ENCODE results near the gene CAPN5.

Gene CAPN5

DNA sequence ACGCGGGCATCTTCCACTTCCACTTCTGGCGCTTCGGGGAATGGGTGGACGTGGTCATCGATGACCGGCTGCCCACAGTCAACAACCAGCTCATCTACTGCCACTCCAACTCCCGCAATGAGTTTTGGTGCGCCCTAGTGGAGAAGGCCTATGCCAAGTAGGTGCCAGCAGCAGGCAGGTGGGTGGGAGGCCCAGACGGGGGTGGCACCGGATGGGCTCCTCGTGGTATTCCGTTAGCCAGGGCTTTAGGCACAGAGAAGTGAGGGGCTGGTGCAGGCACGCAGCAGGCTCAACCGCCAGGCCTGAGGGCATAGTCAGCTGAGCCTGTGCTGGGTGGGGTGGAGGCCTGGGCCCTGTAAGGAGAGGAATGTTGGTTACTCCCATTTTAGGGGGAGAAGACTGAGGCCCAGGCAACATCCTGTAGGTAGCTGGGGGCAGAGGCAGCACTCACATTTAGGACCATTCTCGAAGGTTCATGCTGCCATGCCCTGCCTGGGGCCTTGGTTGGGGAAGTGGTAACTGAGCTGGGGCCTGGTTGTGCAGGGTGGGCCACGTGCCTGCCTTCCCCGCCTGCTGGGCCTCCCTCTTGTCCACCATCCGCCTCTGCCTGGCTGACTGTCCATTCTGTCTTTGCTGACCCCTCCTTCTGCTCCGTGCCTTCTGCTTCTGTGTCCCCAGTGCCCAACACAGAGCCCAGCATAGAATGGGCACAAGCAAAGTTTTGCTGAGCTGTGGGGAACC lies 46.0 kb downstream of the CAPN5 start:
- no peaks in the 10 kb centered on the region for H3K9me3 Mint-ChIP-seq
- no peak overlapping the region for H3K4me3 Mint-ChIP-seq
- H3K4me1 Mint-ChIP-seq = peaks cover 8 to 11% of the 10 kb centered on the region in 2 donors
- no peak overlapping the region for H3K27ac Mint-ChIP-seq
- DNase-seq (no peak), ATAC-seq (replicated peaks) (no peak)
- no peaks in the 10 kb centered on the region for H3K36me3 Mint-ChIP-seq
- no peaks in the 10 kb centered on the region for H3K27me3 Mint-ChIP-seq

DNA sequence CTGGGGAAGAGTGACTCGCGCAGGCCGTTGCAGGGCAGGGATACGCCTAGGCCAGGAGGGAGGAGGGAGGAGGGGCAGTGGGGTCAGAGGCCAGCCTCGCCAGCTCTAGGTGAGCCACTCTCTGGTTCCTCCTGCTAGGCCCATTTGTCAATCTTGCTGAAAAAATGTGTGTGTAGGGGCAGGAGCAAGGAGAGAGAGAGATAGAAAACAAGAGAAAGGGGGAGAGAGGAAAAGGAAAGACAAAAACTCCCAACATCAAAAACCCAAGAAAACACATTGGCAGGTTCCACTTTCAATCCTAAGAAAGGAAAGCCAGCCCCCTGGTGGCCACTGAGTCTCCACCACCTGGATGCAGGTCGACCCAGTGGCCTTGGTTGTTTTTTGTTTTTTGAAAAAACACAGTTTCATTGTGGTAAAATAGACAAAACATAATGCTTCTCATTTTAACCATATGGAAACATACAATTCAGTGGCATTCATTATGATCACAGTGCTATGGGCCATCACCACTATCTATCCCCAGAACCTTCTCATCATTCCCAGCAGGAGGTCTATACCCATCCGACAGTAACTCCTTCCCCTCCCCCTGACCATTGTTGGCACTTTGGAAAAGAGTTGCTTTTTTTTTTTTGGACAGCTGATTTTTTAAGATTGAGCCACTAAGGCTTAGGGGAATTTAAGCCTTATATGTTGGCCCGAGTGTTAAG lies 46.8 kb downstream of the CAPN5 start:
- no peak overlapping the region for H3K4me3 Mint-ChIP-seq
- no peaks in the 10 kb centered on the region for H3K9me3 Mint-ChIP-seq
- no peaks in the 10 kb centered on the region for H3K27me3 Mint-ChIP-seq
- ATAC-seq (replicated peaks) (peak in 1 of 2 donors; percentile 43), DNase-seq (no peak)
- H3K36me3 Mint-ChIP-seq = no peaks in the 10 kb centered on the region
- H3K4me1 Mint-ChIP-seq = peaks cover 8 to 11% of the 10 kb centered on the region in 2 donors
- no peak overlapping the region for H3K27ac Mint-ChIP-seq

DNA sequence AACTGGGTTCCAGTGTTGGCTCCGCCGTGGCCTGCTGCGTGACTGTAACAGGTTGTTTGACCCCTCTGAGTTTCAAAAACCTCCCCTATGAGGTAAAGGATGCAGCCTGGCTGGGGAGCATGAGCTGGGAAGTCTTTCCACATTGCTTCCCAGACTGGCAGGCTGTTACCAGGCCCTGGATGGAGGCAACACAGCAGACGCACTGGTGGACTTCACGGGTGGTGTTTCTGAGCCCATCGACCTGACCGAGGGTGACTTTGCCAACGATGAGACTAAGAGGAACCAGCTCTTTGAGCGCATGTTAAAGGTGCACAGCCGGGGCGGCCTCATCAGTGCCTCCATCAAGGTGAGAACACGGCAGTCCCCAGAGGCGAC lies 47.3 kb downstream of the CAPN5 start:
- no peaks in the 10 kb centered on the region for H3K27me3 Mint-ChIP-seq
- DNase-seq = no peak
- H3K27ac Mint-ChIP-seq = no peak overlapping the region
- no peaks in the 10 kb centered on the region for H3K36me3 Mint-ChIP-seq
- H3K9me3 Mint-ChIP-seq = no peaks in the 10 kb centered on the region
- ATAC-seq (replicated peaks) = no peak
- H3K4me3 Mint-ChIP-seq = no peak overlapping the region
- H3K4me1 Mint-ChIP-seq = peaks cover 8 to 11% of the 10 kb centered on the region in 2 donors

DNA sequence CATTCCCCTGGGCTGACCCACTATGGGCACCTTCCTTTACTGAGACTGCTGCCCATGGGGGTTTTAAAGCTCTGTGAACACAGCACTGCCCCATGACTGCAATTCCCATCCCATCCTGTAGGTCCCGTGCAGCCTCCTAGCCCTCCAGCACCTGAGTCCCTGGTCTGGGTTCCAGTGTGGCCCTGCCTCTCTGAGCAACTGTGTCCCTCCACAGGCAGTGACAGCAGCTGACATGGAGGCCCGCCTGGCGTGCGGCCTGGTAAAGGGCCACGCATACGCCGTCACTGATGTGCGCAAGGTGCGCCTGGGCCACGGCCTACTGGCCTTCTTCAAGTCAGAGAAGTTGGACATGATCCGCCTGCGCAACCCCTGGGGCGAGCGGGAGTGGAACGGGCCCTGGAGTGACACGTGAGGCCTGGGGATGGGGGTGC lies 48.4 kb downstream of the CAPN5 start:
- ATAC-seq (replicated peaks) (peak in 1 of 2 donors; percentile 41), DNase-seq (no peak)
- Mint-ChIP-seq H3K27me3 (no peaks in the 10 kb centered on the region), H3K9me3 (no peaks in the 10 kb centered on the region), H3K4me3 (no peak overlapping the region), H3K27ac (no peak overlapping the region), H3K36me3 (no peaks in the 10 kb centered on the region), H3K4me1 (peaks cover under 1 to 4% of the 10 kb centered on the region in 2 donors)

DNA sequence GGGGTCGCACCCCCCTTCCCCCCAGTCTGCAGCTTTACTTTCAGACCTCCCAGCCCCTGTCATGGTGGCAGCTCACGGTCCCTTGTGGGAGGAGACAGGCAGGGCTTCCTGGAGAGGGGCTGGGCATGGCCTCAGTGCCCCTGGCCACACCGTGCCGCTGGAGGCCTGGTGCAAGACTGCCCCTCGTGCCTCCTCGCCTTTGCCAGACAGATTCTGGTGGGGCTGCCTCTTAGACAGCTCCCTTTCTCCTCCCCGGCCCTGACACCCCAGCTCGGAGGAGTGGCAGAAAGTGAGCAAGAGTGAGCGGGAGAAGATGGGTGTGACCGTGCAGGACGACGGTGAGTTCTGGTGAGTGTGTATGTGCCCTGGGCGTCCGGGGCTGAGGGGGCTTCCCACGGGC lies 49.2 kb downstream of the CAPN5 start:
- no peak for DNase-seq

DNA sequence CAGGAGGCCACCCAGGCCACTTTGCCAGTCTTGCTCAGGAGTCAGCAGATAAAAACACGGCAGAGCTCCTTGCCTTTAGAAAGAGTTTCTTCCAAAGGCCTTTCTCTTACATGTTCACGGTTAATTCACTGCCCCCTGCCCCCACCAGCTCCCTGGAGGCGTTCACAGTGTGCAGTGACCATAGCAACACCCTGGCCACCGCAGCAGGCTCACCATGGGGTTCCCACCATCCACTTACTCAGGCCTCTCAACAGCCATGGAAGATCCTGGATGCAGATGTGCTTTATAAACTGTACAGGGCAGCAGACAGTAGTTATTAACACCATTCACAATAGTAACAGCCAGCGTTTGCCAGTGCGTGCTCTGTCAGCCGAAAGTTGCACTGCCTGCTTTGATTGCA lies 50.7 kb downstream of the CAPN5 start:
- no peak overlapping the region for H3K27ac Mint-ChIP-seq
- H3K4me3 Mint-ChIP-seq = no peak overlapping the region
- DNase-seq (no peak), ATAC-seq (replicated peaks) (no peak)
- no peaks in the 10 kb centered on the region for H3K9me3 Mint-ChIP-seq
- peaks cover 0 to 4% of the 10 kb centered on the region in 2 donors for H3K4me1 Mint-ChIP-seq
- H3K27me3 Mint-ChIP-seq = no peaks in the 10 kb centered on the region
- no peaks in the 10 kb centered on the region for H3K36me3 Mint-ChIP-seq

More for the DNA sequence above, 49.2 kb downstream of the CAPN5 start:
- no peaks in the 10 kb centered on the region for H3K9me3 Mint-ChIP-seq
- no peak overlapping the region for H3K4me3 Mint-ChIP-seq
- H3K27me3 Mint-ChIP-seq = no peaks in the 10 kb centered on the region
- no peaks in the 10 kb centered on the region for H3K36me3 Mint-ChIP-seq
- H3K27ac Mint-ChIP-seq = no peak overlapping the region
- ATAC-seq (replicated peaks) = no peak
- H3K4me1 Mint-ChIP-seq = peaks cover 0 to 4% of the 10 kb centered on the region in 2 donors

DNA sequence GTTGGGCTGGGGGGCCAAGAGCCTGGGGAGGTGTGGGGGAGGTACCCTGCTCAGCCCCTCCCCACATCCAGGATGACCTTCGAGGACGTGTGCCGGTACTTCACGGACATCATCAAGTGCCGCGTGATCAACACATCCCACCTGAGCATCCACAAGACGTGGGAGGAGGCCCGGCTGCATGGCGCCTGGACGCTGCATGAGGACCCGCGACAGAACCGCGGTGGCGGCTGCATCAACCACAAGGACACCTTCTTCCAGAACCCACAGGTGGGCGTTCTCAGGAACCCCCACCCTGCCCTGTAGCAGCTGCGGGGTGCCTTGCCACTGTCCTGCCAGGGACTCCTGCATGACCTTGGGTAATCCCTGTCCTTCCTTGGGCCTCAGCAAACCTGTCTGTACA lies 51.3 kb downstream of the CAPN5 start:
- no peaks in the 10 kb centered on the region for H3K36me3 Mint-ChIP-seq
- peaks cover 0 to 4% of the 10 kb centered on the region in 2 donors for H3K4me1 Mint-ChIP-seq
- no peak overlapping the region for H3K4me3 Mint-ChIP-seq
- no peak overlapping the region for H3K27ac Mint-ChIP-seq
- no peaks in the 10 kb centered on the region for H3K27me3 Mint-ChIP-seq
- ATAC-seq (replicated peaks) = no peak
- DNase-seq = no peak
- H3K9me3 Mint-ChIP-seq = no peaks in the 10 kb centered on the region

DNA sequence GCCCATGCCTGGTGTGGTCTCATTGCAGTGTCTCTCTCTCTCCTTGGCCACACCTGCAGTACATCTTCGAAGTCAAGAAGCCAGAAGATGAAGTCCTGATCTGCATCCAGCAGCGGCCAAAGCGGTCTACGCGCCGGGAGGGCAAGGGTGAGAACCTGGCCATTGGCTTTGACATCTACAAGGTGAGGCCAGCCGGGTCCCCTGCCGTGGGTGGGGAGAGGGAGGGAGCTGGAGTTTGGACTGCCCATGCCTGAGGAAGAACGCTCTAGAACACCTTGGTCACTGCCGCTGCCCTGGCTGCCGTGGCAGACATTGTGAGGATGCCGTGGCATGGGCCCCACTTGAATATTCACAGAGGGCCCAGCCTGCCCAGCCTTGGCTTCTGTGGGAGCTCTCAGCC lies 52.2 kb downstream of the CAPN5 start:
- H3K9me3 Mint-ChIP-seq = no peaks in the 10 kb centered on the region
- ATAC-seq (replicated peaks) = no peak
- H3K27ac Mint-ChIP-seq = no peak overlapping the region
- H3K36me3 Mint-ChIP-seq = no peaks in the 10 kb centered on the region
- DNase-seq = no peak
- no peaks in the 10 kb centered on the region for H3K4me1 Mint-ChIP-seq
- H3K27me3 Mint-ChIP-seq = no peaks in the 10 kb centered on the region
- H3K4me3 Mint-ChIP-seq = no peak overlapping the region

DNA sequence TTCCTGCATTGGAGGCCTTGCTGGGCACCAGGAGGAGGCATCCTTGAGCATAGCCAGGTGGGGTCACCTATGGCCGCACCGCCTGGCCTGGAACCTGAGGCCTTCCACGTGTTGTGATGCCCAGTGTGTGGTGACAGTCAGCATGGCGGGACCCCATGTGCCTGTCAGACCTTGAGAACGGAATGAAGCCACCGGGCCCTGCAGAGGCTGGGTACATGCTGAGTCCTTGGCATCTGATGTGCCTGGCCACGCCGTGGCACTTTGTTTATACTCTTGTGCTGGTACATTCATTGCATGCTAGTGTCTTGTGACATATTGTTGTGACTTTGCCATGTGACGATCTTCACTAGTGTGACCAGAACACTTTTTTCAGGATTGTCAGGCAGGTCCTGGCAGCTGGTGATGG lies 52.8 kb downstream of the CAPN5 start:
- no peak for ATAC-seq (replicated peaks)
- no peak overlapping the region for H3K27ac Mint-ChIP-seq
- no peaks in the 10 kb centered on the region for H3K4me1 Mint-ChIP-seq
- H3K4me3 Mint-ChIP-seq = no peak overlapping the region
- no peaks in the 10 kb centered on the region for H3K36me3 Mint-ChIP-seq
- no peak for DNase-seq
- H3K9me3 Mint-ChIP-seq = no peaks in the 10 kb centered on the region
- no peaks in the 10 kb centered on the region for H3K27me3 Mint-ChIP-seq

DNA sequence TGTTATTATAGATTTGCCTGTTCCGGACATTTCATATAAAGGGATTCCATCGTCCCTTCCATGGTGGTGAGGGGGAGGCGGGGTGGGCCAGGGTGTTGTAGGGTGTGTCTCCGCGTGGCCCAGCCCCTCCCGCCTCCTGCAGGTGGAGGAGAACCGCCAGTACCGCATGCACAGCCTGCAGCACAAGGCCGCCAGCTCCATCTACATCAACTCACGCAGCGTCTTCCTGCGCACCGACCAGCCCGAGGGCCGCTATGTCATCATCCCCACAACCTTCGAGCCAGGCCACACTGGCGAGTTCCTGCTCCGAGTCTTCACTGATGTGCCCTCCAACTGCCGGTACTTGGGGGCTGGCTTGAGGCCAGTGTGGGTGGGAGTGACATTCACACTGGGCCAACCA lies 53.8 kb downstream of the CAPN5 start:
- Mint-ChIP-seq H3K36me3 (no peaks in the 10 kb centered on the region), H3K4me1 (no peaks in the 10 kb centered on the region), H3K9me3 (no peaks in the 10 kb centered on the region), H3K27me3 (no peaks in the 10 kb centered on the region), H3K27ac (no peak overlapping the region), H3K4me3 (no peak overlapping the region)
- DNase-seq = no peak
- ATAC-seq (replicated peaks) = no peak

DNA sequence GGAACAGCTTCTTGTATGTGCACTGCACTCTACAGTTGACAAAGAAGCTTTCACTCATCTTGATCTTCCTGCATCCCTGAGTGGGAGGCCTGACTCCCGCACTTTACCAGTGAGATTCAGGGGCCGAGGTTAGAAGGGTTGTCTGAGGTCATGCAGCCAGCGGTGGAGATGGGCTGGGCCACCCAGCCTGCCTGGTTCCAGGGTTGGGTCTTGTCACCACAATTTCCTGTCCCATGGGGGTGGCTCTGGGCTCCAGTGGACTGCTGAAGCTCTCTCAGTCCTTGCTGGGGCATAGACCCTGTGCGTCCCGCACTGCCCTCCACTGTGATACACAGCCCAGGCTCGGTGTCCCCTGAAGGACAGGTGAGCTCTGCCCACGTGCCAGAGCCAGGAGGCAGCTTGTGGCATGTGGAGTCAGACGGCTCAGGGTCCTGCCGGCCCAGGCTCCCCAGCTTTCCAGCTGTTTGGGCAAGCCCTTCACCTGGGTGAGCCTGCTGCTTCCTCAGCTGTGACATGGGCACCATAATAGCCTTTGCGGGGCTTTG lies 54.4 kb downstream of the CAPN5 start:
- Mint-ChIP-seq H3K36me3 (no peaks in the 10 kb centered on the region), H3K4me1 (peaks cover under 1% of the 10 kb centered on the region in 2 donors), H3K9me3 (no peaks in the 10 kb centered on the region), H3K27me3 (peaks cover 2 to 3% of the 10 kb centered on the region in 2 donors), H3K27ac (no peak overlapping the region), H3K4me3 (no peak overlapping the region)
- no peak for ATAC-seq (replicated peaks)
- DNase-seq = no peak

DNA sequence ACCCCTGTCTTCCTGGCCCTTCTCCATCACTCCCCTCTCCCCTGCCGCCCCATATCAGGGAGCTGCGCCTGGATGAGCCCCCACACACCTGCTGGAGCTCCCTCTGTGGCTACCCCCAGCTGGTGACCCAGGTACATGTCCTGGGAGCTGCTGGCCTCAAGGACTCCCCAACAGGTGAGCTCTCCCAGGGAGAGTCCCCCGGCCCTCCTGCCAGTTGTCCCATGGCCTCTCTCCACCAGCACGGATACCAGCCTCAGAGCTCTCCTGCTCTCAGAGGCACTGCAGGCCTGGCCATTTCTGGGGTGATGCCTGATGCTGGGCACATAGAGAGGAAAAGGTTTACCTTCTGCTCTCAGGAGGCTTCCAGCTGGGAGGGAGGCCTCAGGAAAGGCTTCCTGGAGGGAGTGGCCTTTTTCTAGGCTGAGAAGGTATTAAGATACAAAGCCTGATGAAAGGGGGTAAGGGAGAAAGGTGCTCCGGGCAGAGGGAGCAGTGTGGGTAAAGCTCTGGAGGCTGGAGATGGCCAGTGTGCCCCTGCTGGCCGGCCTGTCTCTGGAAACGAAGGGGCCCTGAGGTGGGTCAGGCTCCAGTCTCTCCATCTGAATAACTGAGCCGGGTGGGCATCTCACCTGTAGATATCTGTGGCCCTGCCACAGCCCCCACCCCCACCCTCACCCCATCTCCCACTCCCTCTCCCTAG lies 55.3 kb downstream of the CAPN5 start:
- ATAC-seq (replicated peaks) (no peak), DNase-seq (no peak)
- Mint-ChIP-seq H3K4me1 (peaks cover 8 to 9% of the 10 kb centered on the region in 2 donors), H3K36me3 (no peaks in the 10 kb centered on the region), H3K9me3 (no peaks in the 10 kb centered on the region), H3K4me3 (no peak overlapping the region), H3K27ac (no peak overlapping the region), H3K27me3 (peaks cover 10% of the 10 kb centered on the region in 2 donors)

DNA sequence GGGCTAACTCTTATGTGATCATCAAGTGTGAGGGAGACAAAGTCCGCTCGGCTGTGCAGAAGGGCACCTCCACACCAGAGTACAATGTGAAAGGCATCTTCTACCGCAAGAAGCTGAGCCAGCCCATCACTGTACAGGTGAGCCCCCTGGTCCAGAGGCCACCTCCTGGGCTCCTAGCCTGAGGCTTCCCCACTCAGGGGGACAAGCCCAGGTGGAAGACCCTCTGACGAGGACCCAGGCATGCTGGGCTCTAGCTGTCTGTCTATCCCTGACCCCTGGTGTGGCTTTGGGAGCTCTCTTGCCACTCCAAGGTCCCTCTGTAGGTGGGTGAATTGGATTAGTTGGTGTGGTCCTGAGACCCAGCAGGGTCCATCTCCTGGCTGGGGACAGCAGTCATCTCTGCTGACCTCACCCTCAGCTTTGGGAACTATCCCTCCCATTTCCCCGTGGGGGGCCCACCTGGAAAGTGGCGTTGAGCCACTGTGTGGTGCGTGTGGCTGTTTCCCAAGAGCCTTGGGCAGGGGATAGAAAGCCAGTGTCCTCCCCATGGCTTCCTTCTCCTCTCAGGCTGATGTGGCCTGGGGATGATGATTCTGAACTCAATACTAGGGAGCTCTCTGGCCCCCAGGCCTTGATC lies 55.9 kb downstream of the CAPN5 start:
- H3K4me3 Mint-ChIP-seq = no peak overlapping the region
- H3K27ac Mint-ChIP-seq = no peak overlapping the region
- H3K36me3 Mint-ChIP-seq = no peaks in the 10 kb centered on the region
- peaks cover 13 to 16% of the 10 kb centered on the region in 2 donors for H3K4me1 Mint-ChIP-seq
- no peaks in the 10 kb centered on the region for H3K9me3 Mint-ChIP-seq
- DNase-seq (no peak), ATAC-seq (replicated peaks) (no peak)
- peaks cover 15 to 17% of the 10 kb centered on the region in 2 donors for H3K27me3 Mint-ChIP-seq

DNA sequence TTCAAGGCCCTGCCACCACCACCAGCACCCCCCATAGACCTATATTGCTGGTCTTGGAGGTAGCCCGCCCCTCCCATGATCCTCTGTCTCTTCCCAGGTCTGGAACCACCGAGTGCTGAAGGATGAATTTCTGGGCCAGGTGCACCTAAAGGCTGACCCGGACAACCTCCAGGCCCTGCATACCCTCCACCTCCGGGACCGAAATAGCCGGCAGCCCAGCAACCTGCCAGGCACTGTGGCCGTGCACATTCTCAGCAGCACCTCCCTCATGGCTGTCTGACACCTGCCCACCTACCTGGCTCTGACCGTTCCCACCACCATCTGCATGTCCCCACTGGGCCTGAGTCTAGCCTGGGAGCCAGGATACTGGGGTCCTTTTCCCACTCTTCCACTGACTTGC lies 56.8 kb downstream of the CAPN5 start:
- H3K4me3 Mint-ChIP-seq = no peak overlapping the region
- H3K4me1 Mint-ChIP-seq = peaks cover 19 to 24% of the 10 kb centered on the region in 2 donors
- H3K27me3 Mint-ChIP-seq = peaks cover 20 to 26% of the 10 kb centered on the region in 2 donors
- ATAC-seq (replicated peaks) = no peak
- no peaks in the 10 kb centered on the region for H3K36me3 Mint-ChIP-seq
- no peak overlapping the region for H3K27ac Mint-ChIP-seq
- DNase-seq = no peak
- no peaks in the 10 kb centered on the region for H3K9me3 Mint-ChIP-seq
